Stimulated activated CD8-positive, alpha-beta memory T cell treated with anti-CD3 and anti-CD28 coated beads, Interleukin-7, amount 100 ng/mL, for 48 hours (primary cell): ENCODE results near the gene ZFP30.
A peak's percentile ranks its signal among the peaks of the same experiment; 100 is the strongest.
"Not testable (repeated sequence)": the region's sequence is repeated elsewhere in the genome, so short reads cannot be mapped to it uniquely, and the experiment has no call there.

Source experiments
- DNase-seq, 2 donors: peaks; one replicate each; pipeline ENCODE4 v3.0.0-alpha.2; 2020; ENCODE audit warnings: low read depth in 1 of 2; ENCODE audit errors: extremely low read depth in 1 of 2

ZFP30 gene

GRCh38 chr19:37655301-37655688, at the start of gene ZFP30:
Gene ZFP30, minus strand, starts transcription at chr19:37655465. Its CDS starts 7,643 bp downstream, at chr19:37647822.
- DNase-seq: peak; percentile 55 to 67

- DNase-seq: no peak
Measured at GRCh38 chr19:37699057-37699456, 43.8 kb upstream of the ZFP30 start.

GRCh38 chr19:37698216-37698615, 43.0 kb upstream of the ZFP30 start:
- DNase-seq: no peak

- no peak for DNase-seq
Measured at GRCh38 chr19:37695144-37695899, 40.1 kb upstream of the ZFP30 start.

GRCh38 chr19:37692956-37693620, 37.8 kb upstream of the ZFP30 start:
- DNase-seq: no peak

GRCh38 chr19:37691881-37692504, 36.7 kb upstream of the ZFP30 start:
- DNase-seq: peak; percentile 33 to 79

- no peak for DNase-seq
Measured at GRCh38 chr19:37683520-37683919, 28.3 kb upstream of the ZFP30 start.

GRCh38 chr19:37669450-37669914, 14.2 kb upstream of the ZFP30 start:
- no peak for DNase-seq

- DNase-seq: not testable (repeated sequence)
Measured at GRCh38 chr19:37657157-37657556, 1.9 kb upstream of the ZFP30 start.

GRCh38 chr19:37655689-37656371, 565 bp upstream of the ZFP30 start:
- DNase-seq: peak; percentile 60 to 76

- peak; percentile 2 for DNase-seq
Measured at GRCh38 chr19:37654629-37655300, 500 bp downstream of the ZFP30 start.

GRCh38 chr19:37654118-37654517, 1.1 kb downstream of the ZFP30 start:
- no peak for DNase-seq

GRCh38 chr19:37635076-37636056, 19.9 kb downstream of the ZFP30 start:
- no peak for DNase-seq

GRCh38 chr19:37594982-37595382, 60.3 kb downstream of the ZFP30 start:
- DNase-seq: peak; percentile 16 to 36

GRCh38 chr19:37594304-37594981, 60.8 kb downstream of the ZFP30 start, which contains the start of the genes ZNF540 and ZNF571:
Gene ZNF540, plus strand, starts transcription at chr19:37594876. Its CDS starts 3,572 bp downstream, at chr19:37598448.
Gene ZNF571, minus strand, starts transcription at chr19:37594792. Its CDS starts 8,116 bp downstream, at chr19:37586676.
- DNase-seq: peak; percentile 70 to 92

GRCh38 chr19:37593996-37594303, 61.3 kb downstream of the ZFP30 start:
- no peak for DNase-seq

- DNase-seq: no peak
Measured at GRCh38 chr19:37583340-37583739, 71.9 kb downstream of the ZFP30 start.

GRCh38 chr19:37572203-37572602, 83.1 kb downstream of the ZFP30 start:
- DNase-seq: no peak

- no peak for DNase-seq
Measured at GRCh38 chr19:37565370-37565669, 89.9 kb downstream of the ZFP30 start.
